ENCODE data around the gene GALNT12. TPM values are rescaled to one million over a fixed set of nuclear protein-coding genes. Genes with fewer than 3 reads are reported as not detected.

Gene GALNT12
- total RNA-seq, 1 experiment from 2014 or later, result 31.2 TPM

GRCh38 chr9:98798254-98798653 lies 9.2 kb upstream of the GALNT12 start (continued):
- TF ChIP-seq EGR1 (IDR thresholded peaks at IDR 0.05; ENCODE audit: low read depth) (no peak), SRF (IDR thresholded peaks at IDR 0.05; ENCODE audit: low read depth) (no peak), YY1 (IDR thresholded peaks at IDR 0.05; ENCODE audit: extremely low read depth, insufficient replicate concordance, low read depth, low read length) (no peak)

- ATAC-seq (no peak; the same call in 1 of the 2 replicates), DNase-seq (ENCODE audit: low read depth, low spot score) (no peak)
- POLR2A ChIA-PET, result no interaction called here
- Histone ChIP-seq H3K79me2 (ENCODE audit: insufficient read depth, low read length) (no peaks in the 10 kb centered on the region), H3K9ac (ENCODE audit: low read length) (no peak overlapping the region), H3K4me2 (ENCODE audit: low read length) (peak overlapping the region; percentile 45; the same call in 1 of the 2 replicates), H4K20me1 (ENCODE audit: insufficient read depth) (no peaks in the 10 kb centered on the region), H3K9me3 (ENCODE audit: control insufficient read depth in 1 of 2, insufficient read depth in 1 of 2, low read depth in 1 of 2, low read length in 2 of 2) (peaks cover 0 to 8% of the 10 kb centered on the region in 2 experiments; a peak in 1 of 4 replicates), H3K4me3 (replicated peaks in 1 of 2; ENCODE audit: low read depth in 1 of 2, low read length in 2 of 2) (no peak overlapping the region), H3K27ac (ENCODE audit: low read depth, low read length) (no peak overlapping the region), H3K9me2 (ENCODE audit: insufficient read depth) (no peaks in the 10 kb centered on the region), H3K27me3 (ENCODE audit: insufficient read depth, low read length) (no peaks in the 10 kb centered on the region), H2AFZ (ENCODE audit: low read depth, low read length, poor library complexity, severe bottlenecking) (no peak overlapping the region), H3K36me3 (ENCODE audit: control insufficient read depth in 1 of 2, insufficient read depth in 2 of 2, low read length in 2 of 2) (no peaks in the 10 kb centered on the region), H3K4me1 (ENCODE audit: control insufficient read depth in 1 of 2, insufficient read depth in 2 of 2, low read length in 2 of 2) (peaks cover 8 to 18% of the 10 kb centered on the region in 2 experiments)
- TF ChIP-seq ATF3 (IDR thresholded peaks at IDR 0.05) (no peak), MAX (IDR thresholded peaks at IDR 0.05) (no peak)
- RAD21 ChIA-PET (ENCODE audit: low non-redundant PET in 1 of 2, low total read pairs in 2 of 2, uncharacterized antibody in 2 of 2, unreplicated experiment in 2 of 2), result no interaction called here
- CTCF ChIA-PET, result interaction anchor here (1.0 to 1.1 kb wide), 2 partner anchors 9 to 197 kb away, joined by 3 read pairs; no protein-coding TSS in a partner anchor
- no TSS peak for BruUV-seq (replicated peaks)
- intact Hi-C loops (cut with micrococcal nuclease), result no loop called here
Observed at GRCh38 chr9:98801561-98801960, 5.9 kb upstream of the GALNT12 start.

GRCh38 chr9:98801969-98802371 lies 5.5 kb upstream of the GALNT12 start:
- peaks cover 0 to 8% of the 10 kb centered on the region in 2 experiments; a peak in 1 of 4 replicates for H3K9me3 ChIP-seq (ENCODE audit: control insufficient read depth in 1 of 2, insufficient read depth in 1 of 2, low read depth in 1 of 2, low read length in 2 of 2)
- no peaks in the 10 kb centered on the region for H4K20me1 ChIP-seq (ENCODE audit: insufficient read depth)
- no peak overlapping the region for H3K4me3 ChIP-seq (replicated peaks in 1 of 2; ENCODE audit: low read depth in 1 of 2, low read length in 2 of 2)
- no peaks in the 10 kb centered on the region for H3K27me3 ChIP-seq (ENCODE audit: insufficient read depth, low read length)
- H3K4me1 ChIP-seq (ENCODE audit: control insufficient read depth in 1 of 2, insufficient read depth in 2 of 2, low read length in 2 of 2), result peaks cover 11 to 18% of the 10 kb centered on the region in 2 experiments
- no peaks in the 10 kb centered on the region for H3K36me3 ChIP-seq (ENCODE audit: control insufficient read depth in 1 of 2, insufficient read depth in 2 of 2, low read length in 2 of 2)
- H3K9me2 ChIP-seq (ENCODE audit: insufficient read depth), result no peaks in the 10 kb centered on the region
- ATAC-seq, result peak; percentile 66
- peak overlapping the region; percentile 45 for H3K4me2 ChIP-seq (ENCODE audit: low read length)
- ChIA-PET CTCF (interaction anchor here (1.0 to 1.1 kb wide), 2 partner anchors 10 to 196 kb away, joined by 3 read pairs; no protein-coding TSS in a partner anchor), POLR2A (no interaction called here), RAD21 (ENCODE audit: low non-redundant PET in 1 of 2, low total read pairs in 2 of 2, uncharacterized antibody in 2 of 2, unreplicated experiment in 2 of 2) (no interaction called here)
- no TSS peak for BruUV-seq (replicated peaks)
- H3K9ac ChIP-seq (ENCODE audit: low read length), result no peak overlapping the region
- TF ChIP-seq TCF7L2 (IDR thresholded peaks at IDR 0.05; ENCODE audit: borderline replicate concordance, extremely low read depth, insufficient read depth, insufficient read length), result no peak
- no peak for TF ChIP-seq FOSL1 (IDR thresholded peaks at IDR 0.05; ENCODE audit: low read depth)
- TF ChIP-seq CTCF (IDR thresholded peaks at IDR 0.05 in 2 of 3, conservative IDR thresholded peaks at IDR 0.05 in 1 of 3; ENCODE audit: borderline replicate concordance in 1 of 3, insufficient read depth in 1 of 3, low read depth in 2 of 3, low read length in 2 of 3), result no peak
- 0 out of 2 replicates have a peak, but pooled peaks have one; percentile 14 for TF ChIP-seq SP1 (IDR thresholded peaks at IDR 0.05; ENCODE audit: low read depth)
- H2AFZ ChIP-seq (ENCODE audit: low read depth, low read length, poor library complexity, severe bottlenecking), result no peak overlapping the region
- H3K79me2 ChIP-seq (ENCODE audit: insufficient read depth, low read length), result no peaks in the 10 kb centered on the region
- DNase-seq (ENCODE audit: low read depth, low spot score), result no peak
- H3K27ac ChIP-seq (ENCODE audit: low read depth, low read length), result no peak overlapping the region
- intact Hi-C loops (cut with micrococcal nuclease), result no loop called here
